ENCODE measurements around the gene SCGB1A1.

SCGB1A1 gene

DNA sequence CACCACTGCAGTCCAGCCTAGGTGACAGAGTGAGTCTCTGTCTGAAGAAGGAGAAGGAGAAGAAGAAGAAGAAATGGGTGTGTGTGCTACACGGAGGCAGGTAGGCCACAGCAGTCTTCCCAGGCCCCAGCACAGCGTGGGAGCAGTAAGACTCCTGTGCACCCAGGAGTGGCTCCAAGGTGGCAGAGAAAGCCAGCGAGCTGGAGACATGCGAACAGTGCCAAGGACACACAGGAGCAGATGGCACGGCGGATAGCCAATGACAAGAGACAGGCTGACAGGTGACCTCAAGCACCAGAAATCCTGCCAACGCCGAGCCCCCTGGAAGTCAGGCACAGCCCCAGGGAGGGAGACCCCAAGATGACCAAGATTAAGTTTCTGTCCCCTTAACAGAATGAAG is 9.0 kb upstream of the SCGB1A1 start:
- no peak for TF ChIP-seq CTCF (IDR thresholded peaks at IDR 0.05; ENCODE audit: low read depth, low read length, missing control alignments)
- no peak overlapping the region for H3K4me3 ChIP-seq (ENCODE audit: low read depth, low read length)
- no peak for DNase-seq (ENCODE audit: low read depth)

DNA sequence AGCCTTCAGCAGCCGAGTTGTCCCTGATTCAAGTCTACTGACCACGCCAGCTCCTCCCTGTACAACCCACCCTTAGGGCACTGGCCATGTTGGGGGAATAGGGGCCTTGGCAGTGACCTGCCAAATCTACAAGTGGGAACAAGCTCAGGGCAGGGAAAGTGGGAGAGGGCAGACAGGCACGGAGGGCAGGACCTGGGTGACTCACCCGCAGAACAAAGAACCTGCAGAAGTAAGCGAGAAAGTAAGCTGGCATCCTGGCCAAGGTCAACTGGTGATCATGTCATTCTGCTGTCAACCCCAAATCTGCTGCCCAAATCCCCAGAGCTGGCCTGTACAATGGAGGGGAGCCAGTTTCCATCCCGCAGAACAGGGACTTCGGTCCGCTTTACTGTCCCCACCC is 7.9 kb upstream of the SCGB1A1 start:
- no peak overlapping the region for H3K4me3 ChIP-seq (ENCODE audit: low read depth, low read length)
- no peak for DNase-seq (ENCODE audit: low read depth)
- TF ChIP-seq CTCF (IDR thresholded peaks at IDR 0.05; ENCODE audit: low read depth, low read length, missing control alignments), result no peak

GRCh38 chr11:62411524-62411923 is 7.3 kb upstream of the SCGB1A1 start:
- TF ChIP-seq CTCF (IDR thresholded peaks at IDR 0.05; ENCODE audit: low read depth, low read length, missing control alignments), result no peak
- no peak overlapping the region for H3K4me3 ChIP-seq (ENCODE audit: low read depth, low read length)
- no peak for DNase-seq (ENCODE audit: low read depth)

DNA sequence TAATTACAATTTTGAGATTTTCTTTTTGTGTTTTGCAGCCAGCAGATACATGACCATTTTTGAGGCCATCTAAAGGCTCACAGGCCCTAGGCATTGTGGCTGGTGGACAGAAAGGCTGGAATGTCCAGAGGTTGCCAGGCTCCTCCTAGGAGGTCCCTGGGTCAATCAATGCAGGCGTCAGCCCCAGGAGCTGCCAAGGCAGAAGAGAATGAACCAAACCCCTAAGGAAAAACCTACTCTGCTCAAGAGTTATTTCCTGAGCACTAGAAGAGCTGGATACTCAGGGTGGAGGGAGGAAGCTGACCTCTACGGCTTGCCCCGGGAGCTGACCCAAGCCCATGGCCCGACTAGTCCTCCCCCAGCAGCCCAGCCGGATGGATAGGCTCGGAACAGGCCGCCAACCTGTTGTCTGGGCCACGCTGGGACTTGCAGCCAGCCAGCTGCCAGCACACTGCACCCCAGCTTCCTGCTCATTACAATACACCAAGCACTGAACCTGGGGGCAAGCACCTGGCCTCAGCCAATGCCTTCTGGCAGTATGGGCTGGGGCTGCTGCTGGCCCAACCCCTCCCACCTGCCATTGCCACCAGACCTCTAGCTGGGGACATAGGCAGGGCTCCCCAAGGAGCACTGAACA is 5.7 kb upstream of the SCGB1A1 start:
- TF ChIP-seq CTCF (IDR thresholded peaks at IDR 0.05; ENCODE audit: low read depth, low read length, missing control alignments), result no peak
- H3K4me3 ChIP-seq (ENCODE audit: low read depth, low read length), result no peak overlapping the region
- no peak for DNase-seq (ENCODE audit: low read depth)

DNA sequence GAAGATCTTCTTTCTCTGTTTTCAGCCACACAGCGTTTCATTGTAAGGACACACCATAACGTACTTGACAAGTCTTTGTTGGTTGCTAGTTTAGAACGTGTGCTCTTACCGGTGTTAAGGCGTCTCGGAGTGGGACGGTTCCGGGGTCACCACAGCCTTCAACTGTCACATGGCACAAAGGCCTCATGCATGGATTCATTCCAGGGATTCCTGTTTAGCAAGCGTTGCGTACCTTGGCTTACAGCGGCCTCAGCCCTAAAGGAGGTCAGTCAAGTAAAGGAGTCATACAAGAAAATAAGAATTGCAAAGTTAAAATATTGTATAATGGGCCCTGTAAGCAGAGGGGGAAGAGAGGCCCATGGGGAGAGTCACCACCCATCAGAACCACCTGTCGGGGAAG is 2.2 kb upstream of the SCGB1A1 start:
- no peak for DNase-seq (ENCODE audit: low read depth)
- no peak for TF ChIP-seq CTCF (IDR thresholded peaks at IDR 0.05; ENCODE audit: low read depth, low read length, missing control alignments)
- H3K4me3 ChIP-seq (ENCODE audit: low read depth, low read length), result no peak overlapping the region

- no peak for TF ChIP-seq CTCF (IDR thresholded peaks at IDR 0.05; ENCODE audit: low read depth, low read length, missing control alignments)
- no peak for DNase-seq (ENCODE audit: low read depth)
- no peak overlapping the region for H3K4me3 ChIP-seq (ENCODE audit: low read depth, low read length)
Observed at GRCh38 chr11:62418136-62418535, 697 bp upstream of the SCGB1A1 start.

- TF ChIP-seq CTCF (IDR thresholded peaks at IDR 0.05; ENCODE audit: low read depth, low read length, missing control alignments), result no peak
- H3K4me3 ChIP-seq (ENCODE audit: low read depth, low read length), result no peak overlapping the region
- DNase-seq (ENCODE audit: low read depth), result no peak
Observed at GRCh38 chr11:62419314-62419929, 589 bp downstream of the SCGB1A1 start.

All from GM12864 (cell line).